Peyer's patch (tissue), 4 donors: Measurements from ENCODE around the gene MDM4.

Experiments used
- POLR2A ChIP-seq, 2 donors: fragments of 450-650 bp; IDR thresholded peaks; one replicate each; pipeline ENCODE4 v1.5.1; 2017; ENCODE audit warnings: antibody characterized with exemption in 2 of 2, mild to moderate bottlenecking in 2 of 2, moderate library complexity in 2 of 2
- TF ChIP-seq, protein P1 (sequence below), 6 experiments: fragments of 450-650 bp in 4 of 6; fragments of 200-600 bp in 2 of 6; sonication (generic) in 1 of 6; IDR thresholded peaks; one replicate each; pipeline ENCODE4 v1.5.1; 2017 to 2019; ENCODE audit warnings: antibody characterized with exemption in 6 of 6, mild to moderate bottlenecking in 3 of 6, moderate library complexity in 1 of 6

DNA sequence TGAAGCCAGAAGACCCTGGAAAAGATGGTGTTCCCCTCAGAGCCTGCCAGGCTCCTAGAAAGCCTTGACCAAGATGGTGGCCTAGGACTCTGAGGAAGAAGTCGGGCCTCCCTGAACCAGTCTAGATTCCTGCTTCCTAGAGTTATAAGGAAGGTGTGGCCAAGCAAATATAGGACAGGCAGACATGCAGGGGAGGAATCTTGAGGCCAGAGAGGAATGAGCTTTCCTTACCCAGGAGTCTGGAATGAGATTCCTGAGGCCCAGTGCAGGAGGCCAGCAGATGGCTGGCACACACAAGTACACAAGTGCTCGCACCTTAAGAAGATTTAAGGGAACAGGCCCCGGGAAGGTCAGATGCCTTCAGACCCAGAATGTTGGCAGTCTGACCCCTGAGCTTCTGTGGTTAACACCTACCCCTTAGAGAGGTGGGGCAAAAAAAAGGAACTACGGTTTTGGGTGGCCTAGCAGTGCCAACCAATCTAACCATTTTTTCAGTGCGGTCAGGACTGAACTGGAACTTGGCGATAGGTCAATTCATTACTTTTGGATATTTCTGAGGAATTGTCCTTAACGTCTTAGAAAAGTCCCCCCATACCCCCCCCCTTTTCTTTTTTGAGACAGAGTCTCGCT is 73.3 kb downstream of the MDM4 start:
- TF ChIP-seq, protein P1, sequence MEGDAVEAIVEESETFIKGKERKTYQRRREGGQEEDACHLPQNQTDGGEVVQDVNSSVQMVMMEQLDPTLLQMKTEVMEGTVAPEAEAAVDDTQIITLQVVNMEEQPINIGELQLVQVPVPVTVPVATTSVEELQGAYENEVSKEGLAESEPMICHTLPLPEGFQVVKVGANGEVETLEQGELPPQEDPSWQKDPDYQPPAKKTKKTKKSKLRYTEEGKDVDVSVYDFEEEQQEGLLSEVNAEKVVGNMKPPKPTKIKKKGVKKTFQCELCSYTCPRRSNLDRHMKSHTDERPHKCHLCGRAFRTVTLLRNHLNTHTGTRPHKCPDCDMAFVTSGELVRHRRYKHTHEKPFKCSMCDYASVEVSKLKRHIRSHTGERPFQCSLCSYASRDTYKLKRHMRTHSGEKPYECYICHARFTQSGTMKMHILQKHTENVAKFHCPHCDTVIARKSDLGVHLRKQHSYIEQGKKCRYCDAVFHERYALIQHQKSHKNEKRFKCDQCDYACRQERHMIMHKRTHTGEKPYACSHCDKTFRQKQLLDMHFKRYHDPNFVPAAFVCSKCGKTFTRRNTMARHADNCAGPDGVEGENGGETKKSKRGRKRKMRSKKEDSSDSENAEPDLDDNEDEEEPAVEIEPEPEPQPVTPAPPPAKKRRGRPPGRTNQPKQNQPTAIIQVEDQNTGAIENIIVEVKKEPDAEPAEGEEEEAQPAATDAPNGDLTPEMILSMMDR (IDR thresholded peaks at IDR 0.05) = no peak
- TF ChIP-seq POLR2A (IDR thresholded peaks at IDR 0.05) = no peak
